LoVo (cell line): ENCODE measurements around the gene NEK1.

Experiments used
- DNase-seq: peaks from one replicate; pipeline ENCODE4 v3.0.0-alpha.2; 2016; ENCODE audit warnings: low spot score

NEK1 gene

DNA sequence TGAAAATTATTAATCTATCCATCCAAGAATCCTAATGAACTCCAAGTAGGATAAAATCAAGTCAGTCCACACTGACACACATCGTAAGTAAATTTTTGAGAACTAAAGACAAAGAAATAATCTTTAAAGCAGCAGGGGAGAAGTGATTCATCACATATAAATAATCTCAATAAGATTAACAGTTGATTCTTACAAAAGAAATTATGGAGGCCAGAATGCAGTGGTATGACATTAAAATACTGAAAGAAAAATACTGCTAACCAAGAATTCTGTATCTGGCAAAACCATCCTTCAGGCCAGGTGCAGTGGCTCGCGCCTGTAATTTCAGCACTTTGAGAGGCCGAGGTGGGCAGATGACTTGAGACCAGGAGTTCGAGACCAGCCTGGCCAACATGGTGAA is 245.6 kb downstream of the NEK1 start:
- DNase-seq: no peak

DNA sequence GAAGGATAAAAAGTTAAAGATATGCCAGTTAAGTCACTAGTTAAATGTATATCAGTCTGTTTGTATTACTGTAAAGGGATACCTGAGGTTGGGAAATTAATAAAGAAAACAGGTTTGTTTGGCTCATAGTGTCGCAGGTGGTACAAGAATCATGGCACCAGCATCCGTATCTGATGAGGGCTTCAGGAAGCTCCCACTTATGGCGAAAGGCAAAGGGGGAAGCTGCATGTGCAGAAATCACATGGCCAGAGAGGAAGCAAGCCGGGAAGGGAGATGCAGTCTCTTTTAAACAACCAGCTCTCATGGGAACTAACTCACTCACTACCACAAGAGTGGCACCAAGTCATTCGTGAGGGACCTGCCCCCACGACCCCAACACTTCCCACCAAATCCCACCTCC is 249.8 kb downstream of the NEK1 start:
- no peak for DNase-seq

DNA sequence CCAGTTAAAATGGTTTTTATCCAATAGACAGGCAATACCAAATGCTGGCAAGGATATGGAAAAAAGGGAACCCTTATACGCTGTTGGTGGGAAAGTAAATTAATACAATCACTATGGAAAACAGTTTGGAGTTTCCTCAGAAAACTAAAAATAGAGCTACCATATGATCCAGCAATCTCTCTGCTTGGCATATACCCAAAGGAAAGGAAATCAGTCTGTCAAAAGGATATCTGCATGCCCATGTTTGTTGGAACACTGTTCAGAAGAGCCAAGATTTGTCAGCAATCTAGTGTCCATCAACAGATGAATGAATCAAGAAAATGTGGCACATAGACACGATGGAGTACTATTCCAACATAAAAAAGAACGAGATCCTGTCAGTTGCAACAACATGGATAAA is 250.6 kb downstream of the NEK1 start:
- no peak for DNase-seq

DNA sequence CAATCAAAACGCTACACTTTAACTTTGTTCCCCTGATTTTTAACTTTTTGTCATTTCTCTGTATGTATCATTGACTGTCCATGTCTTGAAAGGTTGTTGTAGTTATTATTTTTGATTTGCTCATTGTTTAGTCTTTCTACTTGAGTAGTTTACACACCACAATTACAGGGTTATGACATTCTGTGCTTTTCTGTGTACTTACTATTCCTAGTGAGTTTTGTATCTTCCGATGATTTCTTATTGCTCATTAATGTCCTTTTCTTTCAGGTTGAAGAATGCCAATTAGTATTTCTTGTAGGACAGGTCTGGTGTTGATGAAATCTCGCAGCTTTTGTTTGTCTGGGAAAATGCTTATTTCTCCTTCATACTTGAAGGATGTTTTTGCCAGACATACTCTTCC is 252.4 kb downstream of the NEK1 start:
- no peak for DNase-seq

DNA sequence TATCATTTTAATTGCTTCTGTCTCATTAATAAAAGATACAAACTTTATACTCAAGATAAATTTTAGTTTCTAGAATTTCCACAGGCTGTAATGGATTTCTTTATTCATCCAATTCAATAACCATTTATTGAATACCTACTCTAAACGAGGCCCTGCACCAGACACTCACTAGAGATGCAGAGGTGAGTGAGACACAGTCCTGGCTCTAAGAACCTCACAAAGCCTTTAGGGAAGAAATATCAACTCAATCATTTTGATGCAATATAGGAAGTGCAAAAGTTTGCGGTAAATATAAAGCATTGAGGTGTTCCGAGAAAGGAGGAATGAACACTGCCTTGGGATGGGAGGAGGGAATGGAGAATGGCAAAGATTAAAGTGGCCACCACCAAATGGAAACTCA is 260.0 kb downstream of the NEK1 start:
- no peak for DNase-seq

DNA sequence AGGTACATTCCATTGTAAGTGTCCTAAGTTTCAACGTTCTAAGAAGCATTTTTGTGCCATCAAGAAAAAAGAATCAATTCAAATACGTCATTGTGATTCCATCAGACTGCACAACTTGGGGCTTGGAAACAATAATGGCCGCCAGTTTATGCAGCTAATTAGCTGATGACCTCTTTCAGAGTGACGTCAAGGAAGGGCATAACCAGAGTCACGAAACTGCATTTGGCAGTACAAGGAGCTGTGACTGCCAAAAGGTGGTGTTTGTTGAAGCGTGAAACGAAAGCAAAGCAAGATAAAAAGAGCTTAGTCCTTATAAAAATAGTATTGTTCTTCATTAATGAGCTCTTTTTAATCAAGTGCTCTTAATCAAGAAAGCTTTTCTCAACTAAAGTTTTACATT is 260.5 kb downstream of the NEK1 start:
- no peak for DNase-seq

DNA sequence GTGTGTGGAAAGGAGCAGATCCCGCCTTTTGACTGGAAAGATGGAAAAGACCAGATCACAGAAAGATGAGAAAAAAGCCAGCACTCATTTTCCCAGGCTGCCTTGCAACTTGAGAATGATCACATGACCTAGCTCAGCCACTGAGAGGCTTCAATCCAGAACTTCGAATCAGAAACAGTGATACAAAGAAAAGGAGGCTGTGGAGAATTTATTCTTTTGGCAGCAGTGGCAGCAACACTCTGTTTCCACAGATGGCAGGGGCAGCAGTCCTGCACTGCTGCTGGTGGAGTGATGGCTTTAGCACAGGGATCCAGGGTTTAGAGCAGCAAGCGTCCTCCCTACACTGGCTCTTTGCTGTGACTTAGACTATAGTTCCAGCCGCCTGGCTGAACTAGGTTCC is 263.8 kb downstream of the NEK1 start:
- DNase-seq: no peak

DNA sequence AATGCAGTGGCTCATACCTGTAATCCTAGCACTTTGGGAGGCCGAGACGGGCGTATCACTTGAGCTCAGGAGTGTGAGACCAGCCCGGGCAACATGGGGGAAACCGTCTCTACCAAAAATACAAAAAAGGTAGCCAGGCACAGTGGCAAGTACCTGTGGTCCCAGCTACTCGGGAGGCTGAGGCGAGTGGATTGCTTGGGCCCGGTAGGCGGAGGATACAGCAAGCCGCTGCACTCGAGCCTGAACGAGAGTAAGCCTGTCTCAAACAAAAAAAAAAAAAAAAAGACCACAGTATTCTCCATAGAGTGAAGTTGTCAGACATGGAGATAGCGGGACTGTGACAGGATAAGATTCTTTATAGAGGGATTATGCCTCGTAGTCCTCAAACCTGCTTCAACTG is 265.5 kb downstream of the NEK1 start:
- DNase-seq: no peak

DNA sequence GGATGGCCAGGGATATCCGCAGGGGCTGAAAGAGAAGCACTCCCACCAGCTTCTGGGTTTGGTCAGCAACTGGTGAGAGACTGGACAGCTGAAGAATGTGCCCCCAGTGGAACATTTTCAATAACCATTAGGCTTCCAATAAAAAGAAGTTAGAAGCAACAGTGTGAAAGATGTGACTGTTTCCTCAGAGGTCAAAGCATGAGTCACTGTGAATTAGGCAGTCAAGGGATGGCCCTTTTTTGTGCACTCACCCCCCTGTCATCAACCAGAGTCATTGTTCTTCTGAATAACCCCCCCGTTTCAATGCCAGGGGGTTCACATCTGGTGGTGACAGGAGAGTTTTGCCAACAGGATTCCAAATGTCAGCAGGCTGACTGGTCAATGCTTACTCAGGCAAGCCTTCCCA is 267.1 kb downstream of the NEK1 start:
- peak; percentile 3 for DNase-seq
